ENCODE data around the gene CLTA.
"Not testable (repeated sequence)": the region's sequence is repeated elsewhere in the genome, so short reads cannot be mapped to it uniquely, and the experiment has no call there.

Gene CLTA

GRCh38 chr9:36191290-36191645, 547 bp downstream of the CLTA start:
- peak; percentile 12 for DNase-seq

GRCh38 chr9:36191686-36192085, 965 bp downstream of the CLTA start:
- DNase-seq = no peak

GRCh38 chr9:36192196-36192595, 1.5 kb downstream of the CLTA start:
- DNase-seq = no peak

- DNase-seq = no peak
These were observed 2.3 kb downstream of the CLTA start for GRCh38 chr9:36193023-36193422.

GRCh38 chr9:36194326-36195000, 3.7 kb downstream of the CLTA start:
- no peak for DNase-seq

- DNase-seq = no peak
These were observed 14.3 kb downstream of the CLTA start for GRCh38 chr9:36204906-36205547.

- DNase-seq = peak; percentile 25
These were observed 16.3 kb downstream of the CLTA start for GRCh38 chr9:36207016-36207415.

GRCh38 chr9:36207546-36208012, 16.9 kb downstream of the CLTA start:
- no peak for DNase-seq

- no peak for DNase-seq
These were observed 18.0 kb downstream of the CLTA start for GRCh38 chr9:36208521-36209253.

- no peak for DNase-seq
These were observed 20.0 kb downstream of the CLTA start for GRCh38 chr9:36210722-36211121.

- no peak for DNase-seq
These were observed 20.8 kb downstream of the CLTA start for GRCh38 chr9:36211510-36211909.

GRCh38 chr9:36213387-36213786, 22.7 kb downstream of the CLTA start:
- no peak for DNase-seq

- DNase-seq = no peak
These were observed 23.3 kb downstream of the CLTA start for GRCh38 chr9:36213989-36214388.

- DNase-seq = peak; percentile 29
These were observed 23.9 kb downstream of the CLTA start for GRCh38 chr9:36214571-36214970.

- DNase-seq = no peak
These were observed 26.7 kb downstream of the CLTA start for GRCh38 chr9:36217256-36217968.

- no peak for DNase-seq
These were observed 27.3 kb downstream of the CLTA start for GRCh38 chr9:36218011-36218410.

- no peak for DNase-seq
These were observed 27.7 kb downstream of the CLTA start for GRCh38 chr9:36218411-36218901.

- no peak for DNase-seq
These were observed 30.9 kb downstream of the CLTA start for GRCh38 chr9:36221667-36222066.

- DNase-seq = peak; percentile 13
These were observed 31.7 kb downstream of the CLTA start for GRCh38 chr9:36222449-36222848.

GRCh38 chr9:36237230-36237629, 46.5 kb downstream of the CLTA start:
- DNase-seq = no peak

GRCh38 chr9:36239205-36239604, 48.5 kb downstream of the CLTA start:
- not testable (repeated sequence) for DNase-seq

GRCh38 chr9:36239675-36240074, 49.0 kb downstream of the CLTA start:
- not testable (repeated sequence) for DNase-seq

GRCh38 chr9:36245906-36246305, 55.2 kb downstream of the CLTA start:
- no peak for DNase-seq

Data from fibroblast of skin of scalp (primary cell).